Measurements from ENCODE around the gene GOLGA3. TPM values are rescaled to one million over a fixed set of nuclear protein-coding genes. Genes with fewer than 3 reads are reported as not detected.
"Not testable (repeated sequence)": the region's sequence is repeated elsewhere in the genome, so short reads cannot be mapped to it uniquely, and the experiment has no call there.

The GOLGA3 gene
- total and polyA plus RNA-seq, 4 donors = 5.0 to 43.0 (median 15.8) TPM

DNA sequence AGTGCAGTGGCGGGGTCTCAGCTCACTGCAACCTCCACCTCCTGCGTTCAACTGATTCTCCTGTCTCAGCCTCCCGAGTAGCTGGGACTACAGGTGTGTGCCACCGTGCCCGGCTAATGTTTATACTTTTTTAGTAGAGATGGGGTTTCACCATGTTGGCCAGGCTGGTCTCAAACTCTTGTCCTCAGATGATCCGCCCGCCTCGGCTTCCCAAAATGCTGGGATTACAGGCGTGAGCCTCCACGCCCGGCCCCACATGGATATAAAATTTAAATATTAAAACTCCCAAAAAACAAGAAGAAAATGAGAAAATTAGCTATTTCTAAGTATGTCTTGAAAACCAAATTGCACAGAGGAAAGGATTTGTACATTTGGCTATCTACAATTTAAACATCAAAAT is 16.0 kb upstream of the GOLGA3 start:
- DNase-seq (ENCODE audit: low spot score); H3K4me1 ChIP-seq (ENCODE audit: control insufficient read depth in 4 of 4, insufficient read depth in 4 of 4, low read length in 3 of 4); H3K27ac ChIP-seq (ENCODE audit: low read depth in 1 of 2, low read length in 2 of 2); H3K4me3 ChIP-seq (ENCODE audit: low read depth in 1 of 3, low read length in 3 of 3); H3K9ac ChIP-seq (ENCODE audit: low read depth in 1 of 2, low read length in 2 of 2); H3K9me3 ChIP-seq (ENCODE audit: control insufficient read depth in 4 of 4, low read length in 3 of 4); H3K27me3 ChIP-seq (ENCODE audit: control insufficient read depth in 4 of 4, insufficient read depth in 4 of 4, low read length in 3 of 4): not testable (repeated sequence)
- peaks cover 18 to 65% (median 34%) of the 10 kb centered on the region in 4 donors for H3K36me3 ChIP-seq (ENCODE audit: control insufficient read depth in 4 of 4, insufficient read depth in 3 of 4, low read depth in 1 of 4, low read length in 3 of 4)
- WGBS = 92% methylated on average over 11 of the region's 11 CpGs

GRCh38 chr12:132842449-132843045 is 13.9 kb upstream of the GOLGA3 start:
- no peak overlapping the region for H3K4me3 ChIP-seq (ENCODE audit: low read depth in 1 of 3, low read length in 3 of 3)
- 94% methylated on average over 21 of the region's 21 CpGs for WGBS
- no peak for DNase-seq (ENCODE audit: low spot score)
- no peak overlapping the region for H3K27ac ChIP-seq (ENCODE audit: low read depth in 1 of 2, low read length in 2 of 2)
- TF ChIP-seq, protein P1, sequence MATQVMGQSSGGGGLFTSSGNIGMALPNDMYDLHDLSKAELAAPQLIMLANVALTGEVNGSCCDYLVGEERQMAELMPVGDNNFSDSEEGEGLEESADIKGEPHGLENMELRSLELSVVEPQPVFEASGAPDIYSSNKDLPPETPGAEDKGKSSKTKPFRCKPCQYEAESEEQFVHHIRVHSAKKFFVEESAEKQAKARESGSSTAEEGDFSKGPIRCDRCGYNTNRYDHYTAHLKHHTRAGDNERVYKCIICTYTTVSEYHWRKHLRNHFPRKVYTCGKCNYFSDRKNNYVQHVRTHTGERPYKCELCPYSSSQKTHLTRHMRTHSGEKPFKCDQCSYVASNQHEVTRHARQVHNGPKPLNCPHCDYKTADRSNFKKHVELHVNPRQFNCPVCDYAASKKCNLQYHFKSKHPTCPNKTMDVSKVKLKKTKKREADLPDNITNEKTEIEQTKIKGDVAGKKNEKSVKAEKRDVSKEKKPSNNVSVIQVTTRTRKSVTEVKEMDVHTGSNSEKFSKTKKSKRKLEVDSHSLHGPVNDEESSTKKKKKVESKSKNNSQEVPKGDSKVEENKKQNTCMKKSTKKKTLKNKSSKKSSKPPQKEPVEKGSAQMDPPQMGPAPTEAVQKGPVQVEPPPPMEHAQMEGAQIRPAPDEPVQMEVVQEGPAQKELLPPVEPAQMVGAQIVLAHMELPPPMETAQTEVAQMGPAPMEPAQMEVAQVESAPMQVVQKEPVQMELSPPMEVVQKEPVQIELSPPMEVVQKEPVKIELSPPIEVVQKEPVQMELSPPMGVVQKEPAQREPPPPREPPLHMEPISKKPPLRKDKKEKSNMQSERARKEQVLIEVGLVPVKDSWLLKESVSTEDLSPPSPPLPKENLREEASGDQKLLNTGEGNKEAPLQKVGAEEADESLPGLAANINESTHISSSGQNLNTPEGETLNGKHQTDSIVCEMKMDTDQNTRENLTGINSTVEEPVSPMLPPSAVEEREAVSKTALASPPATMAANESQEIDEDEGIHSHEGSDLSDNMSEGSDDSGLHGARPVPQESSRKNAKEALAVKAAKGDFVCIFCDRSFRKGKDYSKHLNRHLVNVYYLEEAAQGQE (IDR thresholded peaks at IDR 0.05) = no peak
- TF ChIP-seq RAD21 (IDR thresholded peaks at IDR 0.05) (no peak), SP1 (IDR thresholded peaks at IDR 0.05) (no peak), ATF3 (IDR thresholded peaks at IDR 0.05) (no peak), GABPA (IDR thresholded peaks at IDR 0.05 in 1 of 2, conservative IDR thresholded peaks at IDR 0.05 in 1 of 2) (no peak), RXRA (IDR thresholded peaks at IDR 0.05) (no peak), EGR1 (IDR thresholded peaks at IDR 0.05; ENCODE audit: low read depth in 2 of 2) (no peak), JUND (IDR thresholded peaks at IDR 0.05) (no peak), HNF4A (conservative IDR thresholded peaks at IDR 0.05) (no peak), FOXA1 (IDR thresholded peaks at IDR 0.05) (no peak), FOXA2 (IDR thresholded peaks at IDR 0.05) (no peak), NR2F2 (IDR thresholded peaks at IDR 0.05) (no peak)
- TF ChIP-seq, protein P2, sequence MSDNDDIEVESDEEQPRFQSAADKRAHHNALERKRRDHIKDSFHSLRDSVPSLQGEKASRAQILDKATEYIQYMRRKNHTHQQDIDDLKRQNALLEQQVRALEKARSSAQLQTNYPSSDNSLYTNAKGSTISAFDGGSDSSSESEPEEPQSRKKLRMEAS (IDR thresholded peaks at IDR 0.05) = no peak
- TF ChIP-seq, protein P3, sequence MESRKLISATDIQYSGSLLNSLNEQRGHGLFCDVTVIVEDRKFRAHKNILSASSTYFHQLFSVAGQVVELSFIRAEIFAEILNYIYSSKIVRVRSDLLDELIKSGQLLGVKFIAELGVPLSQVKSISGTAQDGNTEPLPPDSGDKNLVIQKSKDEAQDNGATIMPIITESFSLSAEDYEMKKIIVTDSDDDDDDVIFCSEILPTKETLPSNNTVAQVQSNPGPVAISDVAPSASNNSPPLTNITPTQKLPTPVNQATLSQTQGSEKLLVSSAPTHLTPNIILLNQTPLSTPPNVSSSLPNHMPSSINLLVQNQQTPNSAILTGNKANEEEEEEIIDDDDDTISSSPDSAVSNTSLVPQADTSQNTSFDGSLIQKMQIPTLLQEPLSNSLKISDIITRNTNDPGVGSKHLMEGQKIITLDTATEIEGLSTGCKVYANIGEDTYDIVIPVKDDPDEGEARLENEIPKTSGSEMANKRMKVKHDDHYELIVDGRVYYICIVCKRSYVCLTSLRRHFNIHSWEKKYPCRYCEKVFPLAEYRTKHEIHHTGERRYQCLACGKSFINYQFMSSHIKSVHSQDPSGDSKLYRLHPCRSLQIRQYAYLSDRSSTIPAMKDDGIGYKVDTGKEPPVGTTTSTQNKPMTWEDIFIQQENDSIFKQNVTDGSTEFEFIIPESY (IDR thresholded peaks at IDR 0.05) = no peak
- no peaks in the 10 kb centered on the region for H3K9me3 ChIP-seq (ENCODE audit: control insufficient read depth in 4 of 4, low read length in 3 of 4)
- no peaks in the 10 kb centered on the region for H3K4me1 ChIP-seq (ENCODE audit: control insufficient read depth in 4 of 4, insufficient read depth in 4 of 4, low read length in 3 of 4)
- no peaks in the 10 kb centered on the region for H3K27me3 ChIP-seq (ENCODE audit: control insufficient read depth in 4 of 4, insufficient read depth in 4 of 4, low read length in 3 of 4)
- H3K9ac ChIP-seq (ENCODE audit: low read depth in 1 of 2, low read length in 2 of 2) = no peak overlapping the region
- H3K36me3 ChIP-seq (ENCODE audit: control insufficient read depth in 4 of 4, insufficient read depth in 3 of 4, low read depth in 1 of 4, low read length in 3 of 4) = peaks cover 18 to 62% (median 31%) of the 10 kb centered on the region in 4 donors
